Measurements from ENCODE around the gene IL6.

DNA sequence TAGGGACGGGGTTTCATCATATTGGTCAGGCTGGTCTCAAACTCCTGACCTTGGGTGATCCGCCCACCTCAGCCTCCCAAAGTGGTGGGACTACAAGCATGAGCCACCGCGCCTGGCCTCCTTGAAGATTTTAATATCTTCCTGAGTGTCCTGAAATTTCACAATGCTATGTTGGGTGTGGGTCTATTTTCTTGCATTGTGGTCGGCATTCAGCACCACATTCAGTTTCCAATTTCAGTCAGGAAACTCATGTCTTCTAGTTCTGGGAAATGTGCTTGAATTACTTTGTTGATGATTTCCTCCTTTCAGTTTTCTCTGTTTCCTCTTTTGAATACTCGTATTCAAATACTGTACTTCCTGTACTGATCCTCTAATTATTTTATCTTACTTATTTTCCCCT lies 49.3 kb upstream of the IL6 start:
- TF ChIP-seq, protein P1, sequence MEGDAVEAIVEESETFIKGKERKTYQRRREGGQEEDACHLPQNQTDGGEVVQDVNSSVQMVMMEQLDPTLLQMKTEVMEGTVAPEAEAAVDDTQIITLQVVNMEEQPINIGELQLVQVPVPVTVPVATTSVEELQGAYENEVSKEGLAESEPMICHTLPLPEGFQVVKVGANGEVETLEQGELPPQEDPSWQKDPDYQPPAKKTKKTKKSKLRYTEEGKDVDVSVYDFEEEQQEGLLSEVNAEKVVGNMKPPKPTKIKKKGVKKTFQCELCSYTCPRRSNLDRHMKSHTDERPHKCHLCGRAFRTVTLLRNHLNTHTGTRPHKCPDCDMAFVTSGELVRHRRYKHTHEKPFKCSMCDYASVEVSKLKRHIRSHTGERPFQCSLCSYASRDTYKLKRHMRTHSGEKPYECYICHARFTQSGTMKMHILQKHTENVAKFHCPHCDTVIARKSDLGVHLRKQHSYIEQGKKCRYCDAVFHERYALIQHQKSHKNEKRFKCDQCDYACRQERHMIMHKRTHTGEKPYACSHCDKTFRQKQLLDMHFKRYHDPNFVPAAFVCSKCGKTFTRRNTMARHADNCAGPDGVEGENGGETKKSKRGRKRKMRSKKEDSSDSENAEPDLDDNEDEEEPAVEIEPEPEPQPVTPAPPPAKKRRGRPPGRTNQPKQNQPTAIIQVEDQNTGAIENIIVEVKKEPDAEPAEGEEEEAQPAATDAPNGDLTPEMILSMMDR (optimal IDR thresholded peaks at IDR 0.05 in 1 of 3, IDR thresholded peaks at IDR 0.05 in 1 of 3, conservative IDR thresholded peaks at IDR 0.05 in 1 of 3; ENCODE audit: extremely low read depth in 1 of 3, insufficient read depth in 2 of 3, low read length in 3 of 3), result no peak
- no peak for TF ChIP-seq EZH2 (IDR thresholded peaks at IDR 0.05; ENCODE audit: low read length)

Data from keratinocyte (primary cell).